Measurements from ENCODE around the gene GRID2.

Gene GRID2

GRCh38 chr4:92988301-92988700, 684.5 kb downstream of the GRID2 start:
- no peak overlapping the region for H3K4me3 ChIP-seq (ENCODE audit: low read depth, low read length)
- TF ChIP-seq, protein P1, sequence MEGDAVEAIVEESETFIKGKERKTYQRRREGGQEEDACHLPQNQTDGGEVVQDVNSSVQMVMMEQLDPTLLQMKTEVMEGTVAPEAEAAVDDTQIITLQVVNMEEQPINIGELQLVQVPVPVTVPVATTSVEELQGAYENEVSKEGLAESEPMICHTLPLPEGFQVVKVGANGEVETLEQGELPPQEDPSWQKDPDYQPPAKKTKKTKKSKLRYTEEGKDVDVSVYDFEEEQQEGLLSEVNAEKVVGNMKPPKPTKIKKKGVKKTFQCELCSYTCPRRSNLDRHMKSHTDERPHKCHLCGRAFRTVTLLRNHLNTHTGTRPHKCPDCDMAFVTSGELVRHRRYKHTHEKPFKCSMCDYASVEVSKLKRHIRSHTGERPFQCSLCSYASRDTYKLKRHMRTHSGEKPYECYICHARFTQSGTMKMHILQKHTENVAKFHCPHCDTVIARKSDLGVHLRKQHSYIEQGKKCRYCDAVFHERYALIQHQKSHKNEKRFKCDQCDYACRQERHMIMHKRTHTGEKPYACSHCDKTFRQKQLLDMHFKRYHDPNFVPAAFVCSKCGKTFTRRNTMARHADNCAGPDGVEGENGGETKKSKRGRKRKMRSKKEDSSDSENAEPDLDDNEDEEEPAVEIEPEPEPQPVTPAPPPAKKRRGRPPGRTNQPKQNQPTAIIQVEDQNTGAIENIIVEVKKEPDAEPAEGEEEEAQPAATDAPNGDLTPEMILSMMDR (IDR thresholded peaks at IDR 0.05; ENCODE audit: low read depth, low read length, missing control alignments) = no peak
- DNase-seq (ENCODE audit: low read depth) = no peak

DNA sequence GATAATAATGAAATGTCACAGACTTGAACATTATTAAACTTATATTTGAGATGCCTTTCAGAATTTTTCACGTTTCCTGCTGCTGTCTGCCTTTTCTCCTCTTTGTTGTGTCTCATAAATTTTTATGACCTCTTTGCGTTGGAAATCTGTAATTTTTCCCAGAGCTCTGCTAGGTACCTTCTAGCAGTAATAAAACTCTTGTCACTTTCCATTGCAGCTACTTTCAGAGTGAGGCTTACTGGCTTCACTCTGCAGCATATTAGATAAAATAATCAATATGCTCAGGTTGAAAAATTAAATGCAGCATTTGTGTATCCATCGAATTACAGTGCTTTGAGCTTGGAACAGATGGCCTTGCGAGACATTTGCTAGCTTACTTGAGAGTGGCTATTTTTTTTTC, 689.0 kb downstream of the GRID2 start:
- H3K4me3 ChIP-seq (ENCODE audit: low read depth, low read length) = no peak overlapping the region
- DNase-seq (ENCODE audit: low read depth) = no peak
- TF ChIP-seq, protein P1 (IDR thresholded peaks at IDR 0.05; ENCODE audit: low read depth, low read length, missing control alignments) = no peak

- TF ChIP-seq, protein P1 (IDR thresholded peaks at IDR 0.05; ENCODE audit: low read depth, low read length, missing control alignments) = no peak
- DNase-seq (ENCODE audit: low read depth) = no peak
- no peak overlapping the region for H3K4me3 ChIP-seq (ENCODE audit: low read depth, low read length)
Measured at GRCh38 chr4:92994727-92995126, 691.0 kb downstream of the GRID2 start.

DNA sequence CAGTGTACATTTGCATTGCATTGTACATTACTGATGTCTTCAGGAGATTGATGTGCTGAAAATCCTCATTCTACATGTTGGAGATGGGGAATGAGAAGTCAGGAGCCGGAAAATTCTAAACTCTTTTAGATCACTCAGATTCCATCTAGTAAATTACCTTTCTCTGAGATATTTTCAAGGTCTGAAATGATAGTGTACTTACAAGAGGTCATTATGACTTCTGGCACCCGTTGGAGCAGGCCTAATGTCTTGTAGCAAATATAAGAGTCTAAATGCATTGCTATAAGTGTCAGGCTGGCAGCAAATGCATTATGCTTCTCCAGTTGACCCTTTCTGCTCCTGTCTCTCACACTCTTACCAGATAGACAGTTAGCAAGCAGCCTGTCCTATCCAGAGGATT, 692.8 kb downstream of the GRID2 start:
- H3K4me3 ChIP-seq (ENCODE audit: low read depth, low read length) = no peak overlapping the region
- DNase-seq (ENCODE audit: low read depth) = no peak
- TF ChIP-seq, protein P1 (IDR thresholded peaks at IDR 0.05; ENCODE audit: low read depth, low read length, missing control alignments) = no peak

DNA sequence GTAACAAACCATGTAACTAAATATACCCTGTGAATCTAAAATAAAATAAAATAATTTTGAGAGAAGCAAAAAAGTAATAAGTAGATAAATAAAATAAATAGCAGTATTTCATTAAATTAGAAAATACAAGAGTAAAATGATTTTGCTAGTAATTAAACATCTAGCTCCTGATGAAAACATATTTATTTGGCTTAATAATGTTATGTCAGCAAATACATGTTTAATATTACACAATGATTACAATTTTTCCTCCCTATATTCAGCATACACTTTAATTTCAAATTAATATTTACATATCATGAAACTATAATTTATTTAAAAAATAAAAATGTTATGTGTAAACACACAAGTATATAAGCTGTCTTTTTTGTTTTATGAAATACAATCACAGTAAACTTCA, 697.1 kb downstream of the GRID2 start:
- H3K4me3 ChIP-seq (ENCODE audit: low read depth, low read length) = no peak overlapping the region
- TF ChIP-seq, protein P1 (IDR thresholded peaks at IDR 0.05; ENCODE audit: low read depth, low read length, missing control alignments) = no peak
- DNase-seq (ENCODE audit: low read depth) = no peak

GRCh38 chr4:93002240-93002639, 698.5 kb downstream of the GRID2 start:
- TF ChIP-seq, protein P1 (IDR thresholded peaks at IDR 0.05; ENCODE audit: low read depth, low read length, missing control alignments) = no peak
- no peak overlapping the region for H3K4me3 ChIP-seq (ENCODE audit: low read depth, low read length)
- DNase-seq (ENCODE audit: low read depth) = no peak

DNA sequence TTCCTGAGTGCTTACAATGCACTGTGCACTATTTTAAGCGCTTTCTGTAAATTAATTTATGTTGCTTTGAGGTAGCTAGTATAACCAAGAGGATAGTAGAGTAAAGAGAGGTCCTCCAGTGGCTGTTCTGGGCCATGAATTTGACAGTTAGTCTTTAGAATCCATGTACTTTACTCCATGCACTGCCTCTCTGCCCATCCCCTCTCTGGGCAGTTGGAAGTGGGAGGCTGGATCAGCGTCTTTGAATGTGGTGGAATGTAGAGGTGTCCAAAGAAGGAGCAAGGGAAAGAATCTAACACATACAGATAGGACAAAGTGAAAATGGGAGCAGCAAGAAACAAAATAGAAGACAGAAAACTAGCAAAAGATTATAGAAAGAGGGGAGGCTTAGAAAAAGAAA, 712.6 kb downstream of the GRID2 start:
- no peak for DNase-seq (ENCODE audit: low read depth)
- TF ChIP-seq, protein P1 (IDR thresholded peaks at IDR 0.05; ENCODE audit: low read depth, low read length, missing control alignments) = no peak
- no peak overlapping the region for H3K4me3 ChIP-seq (ENCODE audit: low read depth, low read length)

Measured in GM12864 (cell line).